Thymus (tissue), 11 donors: ENCODE data around the gene ITGB4. TPM values are rescaled to one million over a fixed set of nuclear protein-coding genes. Genes with fewer than 3 reads are reported as not detected.
"Not testable (repeated sequence)": the region's sequence is repeated elsewhere in the genome, so short reads cannot be mapped to it uniquely, and the experiment has no call there.

ENCODE experiments used
- DNase-seq, 9 donors: peaks; one replicate each; pipeline ENCODE4 v3.0.0-alpha.2; 2013; ENCODE audit warnings: low spot score in 9 of 9, low read depth in 6 of 9, missing footprints in 1 of 9
- H3K27ac ChIP-seq, 2 donors: one replicate each; pipeline ENCODE4 v1.5.1; 2013; ENCODE audit warnings: control low read depth in 1 of 2, low read depth in 1 of 2, low read length in 1 of 2, mild to moderate bottlenecking in 1 of 2, moderate library complexity in 1 of 2
- H3K27me3 ChIP-seq, 2 donors: one replicate each; pipeline ENCODE4 v1.5.1; 2013; ENCODE audit warnings: low read length in 1 of 2; ENCODE audit not compliant: control insufficient read depth in 2 of 2, insufficient read depth in 1 of 2
- H3K36me3 ChIP-seq, 2 donors: one replicate each; pipeline ENCODE4 v1.5.1; 2013; ENCODE audit warnings: low read length in 1 of 2, mild to moderate bottlenecking in 1 of 2, moderate library complexity in 1 of 2; ENCODE audit not compliant: control insufficient read depth in 2 of 2, insufficient read depth in 2 of 2
- H3K4me1 ChIP-seq, 2 donors: one replicate each; pipeline ENCODE4 v1.5.1; 2013; ENCODE audit warnings: low read length in 2 of 2; ENCODE audit not compliant: control insufficient read depth in 2 of 2, insufficient read depth in 2 of 2
- H3K4me3 ChIP-seq, 2 donors: one replicate each; pipeline ENCODE4 v1.5.1; 2013; ENCODE audit warnings: low read length in 2 of 2, control low read depth in 1 of 2, mild to moderate bottlenecking in 1 of 2
- H3K9me3 ChIP-seq, 2 donors: one replicate each; pipeline ENCODE4 v1.5.1; 2013; ENCODE audit warnings: low read length in 1 of 2, mild to moderate bottlenecking in 1 of 2; ENCODE audit not compliant: control insufficient read depth in 2 of 2, insufficient read depth in 1 of 2
- WGBS: extraction: QIAGEN DNeasy Blood & Tissue Kit; methylation state at CpG from one replicate; pipeline ENCODE4 v1.1.7; 2013; 5-methylcytosine and 5-hydroxymethylcytosine counted together
- polyA plus RNA-seq: library from polyadenylated mRNA; stranded (reverse); fragments of 200-250 nt; gene quantifications from one replicate; pipeline ENCODE4 v1.2.3, GENCODE V29; 2013
- total RNA-seq: library from RNA; stranded (reverse); fragments of 120-200 nt; gene quantifications from one replicate; pipeline ENCODE4 v1.2.4, GENCODE V29; 2013
- donor health status: healthy.

The ITGB4 gene
- total and polyA plus RNA-seq, 2 donors = 4.3 to 79.0 TPM

DNA sequence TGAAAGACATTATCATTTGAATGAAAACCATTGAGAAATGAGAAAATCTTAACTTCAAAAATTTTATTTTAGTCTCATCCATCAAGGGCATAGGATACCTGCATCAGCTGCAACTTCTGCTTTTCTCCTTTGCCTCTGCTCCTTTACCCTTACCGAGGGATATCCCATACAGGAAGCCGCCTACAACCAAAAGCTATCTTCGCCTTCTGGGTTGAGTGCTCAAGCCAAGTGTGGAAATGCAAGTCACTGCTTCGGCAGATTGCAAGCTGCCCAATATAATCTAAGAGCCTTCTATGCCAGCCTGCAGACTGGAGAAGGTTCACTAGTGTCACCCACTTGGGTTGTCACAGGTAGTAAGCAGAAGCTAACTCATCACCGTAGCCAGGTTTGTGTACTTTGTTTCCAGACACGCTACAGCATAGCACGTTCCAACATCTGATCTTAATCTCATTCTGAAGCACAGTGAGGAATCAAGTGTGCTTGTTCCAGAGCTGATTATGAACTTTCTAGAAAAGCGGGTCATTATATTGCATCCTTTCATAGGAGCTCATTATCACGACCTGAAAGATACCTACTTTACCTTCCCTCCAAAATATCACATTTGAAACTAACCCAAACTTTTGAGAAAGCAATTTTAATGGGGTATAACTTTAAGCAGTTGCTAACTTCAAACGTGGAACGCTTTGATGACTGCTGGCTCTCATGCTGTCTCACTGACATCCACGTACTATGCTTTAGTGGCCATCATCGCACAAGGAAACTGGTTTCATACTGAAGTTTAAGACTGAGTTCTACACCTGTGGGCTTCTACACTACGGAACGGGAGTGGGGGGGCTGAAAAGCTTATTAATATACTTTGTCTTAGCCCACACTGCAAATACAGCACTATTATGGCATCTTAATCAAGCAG is 55.4 kb downstream of the ITGB4 start:
- H3K4me1 ChIP-seq = peaks cover 6 to 17% of the 10 kb centered on the region in 2 donors
- H3K4me3 ChIP-seq = peak overlapping the region; percentile 76 to 93
- H3K36me3 ChIP-seq = peaks cover 34 to 55% of the 10 kb centered on the region in 2 donors
- DNase-seq = peak in 1 of 9 donors; percentile 61
- no peaks in the 10 kb centered on the region for H3K9me3 ChIP-seq
- 40% methylated on average over 15 of the region's 15 CpGs for WGBS
- H3K27me3 ChIP-seq = no peaks in the 10 kb centered on the region
- H3K27ac ChIP-seq = peak overlapping the region; percentile 53 to 67

GRCh38 chr17:75777296-75777922 is 56.1 kb downstream of the ITGB4 start:
- H3K4me1 ChIP-seq = peaks cover 7 to 13% of the 10 kb centered on the region in 2 donors
- no peaks in the 10 kb centered on the region for H3K27me3 ChIP-seq
- H3K36me3 ChIP-seq = peaks cover 34 to 55% of the 10 kb centered on the region in 2 donors
- H3K4me3 ChIP-seq = peak overlapping the region; percentile 76 to 93
- peaks cover 0 to under 1% of the 10 kb centered on the region in 2 donors for H3K9me3 ChIP-seq
- peak in 1 of 9 donors; percentile 43 for DNase-seq
- peak overlapping the region in 1 of 2 donors; percentile 99 for H3K27ac ChIP-seq
- 12% methylated on average over 2 of the region's 2 CpGs for WGBS

DNA sequence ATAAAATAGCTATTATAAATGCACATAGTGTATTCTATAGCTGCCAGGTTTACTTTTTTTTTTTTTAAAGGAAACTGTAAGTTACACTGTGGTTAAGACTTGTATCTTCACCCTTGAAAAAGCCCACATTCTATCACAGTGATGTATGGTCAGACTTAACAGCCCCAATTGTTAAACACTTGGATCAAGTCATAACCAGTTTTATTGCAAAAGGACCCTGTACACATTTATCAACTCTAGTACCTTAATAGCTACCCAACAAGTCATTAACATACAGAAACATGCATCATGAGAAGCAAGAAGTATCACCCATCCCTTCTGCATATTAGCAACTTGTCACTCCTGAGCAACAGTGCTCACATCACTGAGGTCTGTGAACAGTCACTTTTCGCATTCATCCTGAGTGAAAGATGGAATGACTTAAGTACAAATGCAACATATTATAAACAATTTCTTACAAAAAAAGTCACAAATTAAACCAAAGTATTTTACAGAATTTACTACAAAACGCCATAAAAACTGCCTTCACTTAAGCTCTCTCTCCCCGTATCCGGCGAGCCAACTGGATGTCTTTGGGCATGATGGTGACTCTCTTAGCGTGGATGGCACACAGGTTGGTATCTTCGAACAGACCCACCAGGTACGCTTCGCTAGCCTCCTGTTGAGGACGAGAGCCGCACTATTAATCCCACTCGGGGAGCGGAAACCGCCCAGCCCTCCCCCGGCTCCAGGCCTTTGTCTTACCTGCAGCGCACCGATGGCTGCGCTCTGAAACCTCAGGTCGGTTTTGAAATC is 57.0 kb downstream of the ITGB4 start:
- H3K4me1 ChIP-seq = peaks cover 9 to 18% of the 10 kb centered on the region in 2 donors
- peaks cover 34 to 55% of the 10 kb centered on the region in 2 donors for H3K36me3 ChIP-seq
- H3K27ac ChIP-seq = peak overlapping the region; percentile 99
- H3K27me3 ChIP-seq, H3K9me3 ChIP-seq: not testable (repeated sequence)
- DNase-seq = peak in 2 of 9 donors; percentile 49 to 68
- peak overlapping the region; percentile 76 to 93 for H3K4me3 ChIP-seq
- 1% methylated on average over 19 of the region's 19 CpGs for WGBS

GRCh38 chr17:75778861-75779249 is 57.6 kb downstream of the ITGB4 start:
- Histone ChIP-seq H3K27me3 (no peaks in the 10 kb centered on the region), H3K4me3 (peak overlapping the region; percentile 76 to 93), H3K9me3 (peaks cover 0 to 4% of the 10 kb centered on the region in 2 donors), H3K4me1 (peaks cover 11 to 24% of the 10 kb centered on the region in 2 donors), H3K36me3 (peaks cover 31 to 51% of the 10 kb centered on the region in 2 donors), H3K27ac (peak overlapping the region; percentile 99)
- under 1% methylated on average over 38 of the region's 38 CpGs for WGBS
- peak in 4 of 9 donors; percentile 65 to 84 (median 74) for DNase-seq

DNA sequence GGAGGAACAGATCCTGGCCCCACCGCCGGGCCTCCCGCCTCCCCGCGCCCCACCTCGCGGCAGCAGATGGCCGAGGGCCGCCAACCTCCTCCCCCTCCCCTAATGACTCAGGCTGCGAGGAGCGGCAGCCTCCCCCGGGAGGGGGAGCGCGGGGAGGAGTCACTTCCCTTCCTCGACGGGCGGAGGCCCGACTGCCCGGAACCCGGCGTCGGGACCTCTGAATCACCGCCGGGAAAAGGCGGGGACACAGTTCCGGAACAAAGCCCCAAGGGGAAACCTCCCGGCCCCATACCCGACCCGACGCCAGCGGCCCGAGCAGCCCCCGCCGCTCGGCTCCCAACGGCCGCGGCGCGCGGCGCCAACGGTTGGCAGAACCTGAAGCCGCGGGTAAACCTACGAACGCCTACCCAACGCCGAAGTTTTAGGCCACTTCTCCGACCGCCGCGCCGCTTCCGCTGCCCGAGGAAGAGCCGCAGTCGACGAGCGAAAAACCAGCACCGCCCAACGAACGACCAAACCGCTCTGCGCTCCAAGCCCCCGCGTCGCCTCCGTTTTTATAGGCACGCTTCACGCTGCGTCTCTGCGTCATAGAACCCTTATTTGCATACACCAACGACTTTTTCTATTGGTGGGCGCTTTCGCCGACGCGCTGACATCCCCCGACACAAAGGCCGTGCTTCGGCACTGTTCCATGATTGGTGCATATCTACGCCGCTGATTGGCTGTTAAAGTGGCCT is 58.2 kb downstream of the ITGB4 start:
- Histone ChIP-seq H3K4me1 (peaks cover 14 to 29% of the 10 kb centered on the region in 2 donors), H3K9me3 (peaks cover 0 to 4% of the 10 kb centered on the region in 2 donors), H3K4me3 (peak overlapping the region; percentile 76 to 93), H3K36me3 (peaks cover 26 to 45% of the 10 kb centered on the region in 2 donors), H3K27ac (peak overlapping the region; percentile 99), H3K27me3 (no peaks in the 10 kb centered on the region)
- under 1% methylated on average over 84 of the region's 84 CpGs for WGBS
- peak; percentile 96 to 100 (median 99) for DNase-seq

DNA sequence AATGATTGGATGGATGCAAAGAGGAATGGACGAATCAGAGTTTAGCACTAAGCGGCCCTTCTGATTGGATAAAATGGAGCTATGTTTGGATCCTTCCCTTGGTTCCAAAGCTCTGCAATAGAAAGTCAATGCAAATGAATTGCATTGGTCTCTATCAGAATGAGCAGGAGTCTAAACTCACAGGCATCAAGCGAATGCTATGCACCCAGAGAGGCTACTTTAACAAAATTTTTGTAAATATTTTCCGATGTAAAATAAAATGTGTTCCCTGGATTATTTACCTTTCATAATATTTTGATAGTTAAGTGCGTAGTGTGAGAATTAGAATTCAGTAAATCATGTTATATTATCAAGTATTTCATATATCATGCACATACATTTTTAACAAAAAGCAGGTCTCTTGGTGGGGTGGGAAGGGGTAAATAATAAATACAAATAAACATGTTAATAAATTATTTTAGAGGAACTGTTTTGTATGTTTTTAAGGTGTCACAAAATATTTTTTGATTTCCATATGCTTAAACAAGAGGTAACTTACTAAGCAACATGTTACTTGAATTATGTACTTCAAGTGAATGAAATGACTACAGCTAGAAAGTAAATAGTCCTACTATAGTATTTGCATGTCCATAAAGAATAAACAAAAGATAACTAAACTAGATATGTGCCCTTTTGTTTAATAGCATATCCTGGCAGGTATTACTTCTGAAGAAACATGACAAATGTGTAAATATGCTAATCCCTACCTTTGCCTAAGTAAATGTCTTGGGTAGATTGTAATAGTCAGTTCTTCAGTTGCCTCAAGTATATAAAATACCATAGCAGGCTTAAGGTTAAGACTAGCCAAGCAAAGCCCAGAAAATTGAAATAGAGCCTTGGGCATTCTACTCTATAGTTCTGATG is 59.0 kb downstream of the ITGB4 start:
- Histone ChIP-seq H3K36me3 (peaks cover 24 to 37% of the 10 kb centered on the region in 2 donors), H3K27me3 (no peaks in the 10 kb centered on the region), H3K4me1 (peaks cover 14 to 32% of the 10 kb centered on the region in 2 donors), H3K9me3 (peaks cover 0 to 4% of the 10 kb centered on the region in 2 donors), H3K4me3 (no peak overlapping the region), H3K27ac (peak overlapping the region in 1 of 2 donors; percentile 84)
- no peak for DNase-seq
- WGBS = 24% methylated on average over 5 of the region's 5 CpGs

DNA sequence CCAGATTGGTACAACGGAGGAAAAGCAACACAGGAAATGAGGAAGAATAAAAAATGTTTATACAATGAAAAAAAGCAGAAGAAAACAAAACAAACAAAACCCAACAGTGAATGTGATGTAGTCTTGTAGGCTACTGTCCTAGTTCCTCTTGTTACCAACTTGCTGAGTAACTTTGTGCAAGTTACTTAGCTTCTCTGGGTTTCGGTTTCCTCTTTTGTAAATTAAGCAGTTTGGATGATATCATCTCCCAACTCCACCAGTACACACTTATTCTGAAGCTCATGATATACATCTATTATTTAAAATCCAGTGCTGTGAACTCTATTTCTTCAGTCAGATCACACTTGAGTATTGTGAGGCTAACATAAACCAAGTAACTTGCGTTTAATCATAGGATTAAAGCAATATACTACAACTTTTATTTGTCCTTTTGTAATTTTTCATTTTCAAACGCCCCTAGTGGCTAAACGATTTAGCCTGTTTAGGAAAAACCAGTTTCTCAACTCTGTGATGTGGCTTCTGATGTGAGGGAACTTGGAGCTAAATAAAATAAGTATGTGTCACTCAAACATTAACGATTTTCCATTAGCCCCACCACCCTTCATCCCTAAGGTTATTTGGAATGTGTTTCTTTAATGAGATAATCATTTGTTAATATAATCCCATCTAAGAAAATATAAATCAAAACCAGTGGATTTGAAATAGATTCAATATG is 62.0 kb downstream of the ITGB4 start:
- H3K4me1 ChIP-seq = peaks cover 21 to 42% of the 10 kb centered on the region in 2 donors
- peaks cover 9 to 15% of the 10 kb centered on the region in 2 donors for H3K36me3 ChIP-seq
- peak overlapping the region; percentile 77 to 100 for H3K27ac ChIP-seq
- peaks cover 0 to 4% of the 10 kb centered on the region in 2 donors for H3K9me3 ChIP-seq
- no peaks in the 10 kb centered on the region for H3K27me3 ChIP-seq
- peak overlapping the region; percentile 12 to 15 for H3K4me3 ChIP-seq
- DNase-seq = peak in 5 of 9 donors; percentile 58 to 89 (median 64)
- WGBS = 5% methylated on average over 6 of the region's 6 CpGs
